SK-N-SH (cell line): ENCODE data around the gene SLCO3A1. TPM values are rescaled to one million over a fixed set of nuclear protein-coding genes. Genes with fewer than 3 reads are reported as not detected.

Experiments
- CTCF ChIA-PET: fragments of 300-600, 350-600 bp; formaldehyde crosslinking; extraction: SDS; loops from one replicate; lab custom pipeline; 2021; lab: Yijun Ruan, JAX
- POLR2A ChIA-PET: fragments of 350-600 bp; sonication (Branson Sonifier 250); formaldehyde crosslinking; extraction: SDS; loops from one replicate; lab custom pipeline; 2020; ENCODE audit warnings: antibody characterized with exemption, inconsistent platforms; lab: Yijun Ruan, JAX
- DNase-seq: peaks from one replicate; pipeline ENCODE4 v3.0.0; 2012
- H2AFZ ChIP-seq: fragments of 200-600 bp; sonication (generic); 2 replicates; pipeline ENCODE4 v1.8.1; 2016; ENCODE audit warnings: antibody characterized with exemption, mild to moderate bottlenecking, low read depth
- H3F3A ChIP-seq: fragments of 200-600 bp; sonication (generic); replicated peaks from 2 replicates; pipeline ENCODE3; 2016; ENCODE audit warnings: antibody characterized with exemption, mild to moderate bottlenecking; ENCODE audit not compliant: insufficient read depth
- H3K27ac ChIP-seq, 2 experiments: fragments of 200-500 bp in 1 of 2; fragments of 200-600 bp in 1 of 2; sonication (Bioruptor generic) in 1 of 2; sonication (generic), shearing (Covaris generic) in 1 of 2; 2 replicates each; pipeline versions ENCODE4 v1.5.1 to v1.6.1; 2014 to 2016; ENCODE audit warnings: low read depth in 2 of 2, inconsistent platforms in 1 of 2, low read length in 1 of 2, mild to moderate bottlenecking in 1 of 2, mixed read lengths in 1 of 2
- H3K27me3 ChIP-seq: fragments of 200-600 bp; sonication (generic), shearing (Covaris generic); 2 replicates; pipeline ENCODE4 v1.6.1; 2016; ENCODE audit warnings: mixed run types; ENCODE audit not compliant: insufficient read depth
- H3K36me3 ChIP-seq, 2 experiments: fragments of 200-500 bp in 1 of 2; fragments of 200-600 bp in 1 of 2; sonication (Bioruptor generic) in 1 of 2; sonication (generic) in 1 of 2; replicated peaks in 1 of 2; 2 replicates each; pipeline versions ENCODE3 to v1.5.1; 2014 to 2016; ENCODE audit warnings: low read length in 1 of 2, mild to moderate bottlenecking in 1 of 2; ENCODE audit not compliant: insufficient read depth in 2 of 2, control insufficient read depth in 1 of 2
- H3K4me1 ChIP-seq, 2 experiments: fragments of 200-500 bp in 1 of 2; fragments of 200-600 bp in 1 of 2; sonication (Bioruptor generic) in 1 of 2; sonication (generic), shearing (Covaris generic) in 1 of 2; 2 replicates each; pipeline versions ENCODE4 v1.5.1 to v1.6.1; 2014 to 2016; ENCODE audit warnings: low read depth in 1 of 2, low read length in 1 of 2, mixed run types in 1 of 2; ENCODE audit not compliant: insufficient read depth in 2 of 2, control insufficient read depth in 1 of 2
- H3K4me2 ChIP-seq: fragments of 200-600 bp; sonication (generic), shearing (Covaris generic); 2 replicates; pipeline ENCODE4 v1.6.1; 2017; ENCODE audit warnings: mixed run types
- H3K4me3 ChIP-seq, 2 experiments: fragments of 200-500 bp in 1 of 2; fragments of 200-600 bp in 1 of 2; sonication (Bioruptor generic) in 1 of 2; sonication (generic), shearing (Covaris generic) in 1 of 2; 2 replicates each; pipeline versions ENCODE4 v1.5.1 to v1.8.1; 2014 to 2016; ENCODE audit warnings: low read depth in 2 of 2, inconsistent platforms in 1 of 2, low read length in 1 of 2, mild to moderate bottlenecking in 1 of 2, mixed read lengths in 1 of 2, moderate library complexity in 1 of 2
- H3K79me2 ChIP-seq: fragments of 200-600 bp; sonication (generic); 2 replicates; pipeline ENCODE4 v1.8.1; 2017; ENCODE audit warnings: mild to moderate bottlenecking; ENCODE audit not compliant: insufficient read depth
- H3K9ac ChIP-seq: fragments of 200-600 bp; sonication (generic); 2 replicates; pipeline ENCODE4 v1.6.1; 2017; ENCODE audit warnings: mixed run types
- H3K9me2 ChIP-seq: fragments of 200-600 bp; sonication (generic); 2 replicates; pipeline ENCODE4 v1.6.1; 2017; ENCODE audit warnings: mixed run types
- H3K9me3 ChIP-seq: fragments of 200-600 bp; sonication (generic); 2 replicates; pipeline ENCODE4 v1.6.1; 2017; ENCODE audit warnings: mixed run types, mild to moderate bottlenecking, moderate library complexity
- H4K20me1 ChIP-seq: fragments of 200-600 bp; sonication (generic); 2 replicates; pipeline ENCODE4 v1.6.1; 2017; ENCODE audit warnings: mild to moderate bottlenecking, mixed run types; ENCODE audit not compliant: insufficient read depth
- EZH2phosphoT487 ChIP-seq: fragments of 200-600 bp; sonication (generic); IDR thresholded peaks from 2 replicates; pipeline ENCODE4 v1.6.1; 2017; ENCODE audit warnings: low read depth, mixed run types, mild to moderate bottlenecking, antibody characterized with exemption, moderate library complexity, borderline replicate concordance
- NRF1 ChIP-seq: IDR thresholded peaks from 2 replicates; pipeline ENCODE4 v1.6.1; 2012; ENCODE audit warnings: low read depth, mild to moderate bottlenecking, low read length
- POLR2AphosphoS5 ChIP-seq: IDR thresholded peaks from 2 replicates; pipeline ENCODE4 v1.6.1; 2012; ENCODE audit warnings: low read depth, low read length
- RCOR1 ChIP-seq: fragments of 150-350 bp; IDR thresholded peaks from 2 replicates; pipeline ENCODE4 v1.6.1; 2017; ENCODE audit warnings: antibody characterized with exemption, low read length
- REST ChIP-seq: IDR thresholded peaks from 2 replicates; pipeline ENCODE4 v1.6.1; 2012; ENCODE audit warnings: mild to moderate bottlenecking, low read depth, low read length, moderate library complexity
- TCF12 ChIP-seq: IDR thresholded peaks from 2 replicates; pipeline ENCODE4 v1.4.0; 2012
- WGBS: methylation state at CpG from one replicate; pipeline ENCODE4 v1.1.6; 2017; ENCODE audit warnings: low lambda C conversion rate; 5-methylcytosine and 5-hydroxymethylcytosine counted together
- polyA plus RNA-seq, 3 experiments: library from polyadenylated mRNA; depleted of rRNA; stranded (reverse); fragments of >200 nt; gene quantifications; 2 replicates each; pipeline ENCODE4 v1.2.3, GENCODE V29; 2012
- TF ChIP-seq, protein P1 (sequence below): fragments of 150-350 bp; IDR thresholded peaks from 2 replicates; pipeline ENCODE4 v1.6.1; 2016; ENCODE audit warnings: mild to moderate bottlenecking, low read depth, low read length

SLCO3A1 gene
- polyA plus RNA-seq, 1 of the 3 experiments (the other 2 are of a cell fraction) = 19.7 TPM

DNA sequence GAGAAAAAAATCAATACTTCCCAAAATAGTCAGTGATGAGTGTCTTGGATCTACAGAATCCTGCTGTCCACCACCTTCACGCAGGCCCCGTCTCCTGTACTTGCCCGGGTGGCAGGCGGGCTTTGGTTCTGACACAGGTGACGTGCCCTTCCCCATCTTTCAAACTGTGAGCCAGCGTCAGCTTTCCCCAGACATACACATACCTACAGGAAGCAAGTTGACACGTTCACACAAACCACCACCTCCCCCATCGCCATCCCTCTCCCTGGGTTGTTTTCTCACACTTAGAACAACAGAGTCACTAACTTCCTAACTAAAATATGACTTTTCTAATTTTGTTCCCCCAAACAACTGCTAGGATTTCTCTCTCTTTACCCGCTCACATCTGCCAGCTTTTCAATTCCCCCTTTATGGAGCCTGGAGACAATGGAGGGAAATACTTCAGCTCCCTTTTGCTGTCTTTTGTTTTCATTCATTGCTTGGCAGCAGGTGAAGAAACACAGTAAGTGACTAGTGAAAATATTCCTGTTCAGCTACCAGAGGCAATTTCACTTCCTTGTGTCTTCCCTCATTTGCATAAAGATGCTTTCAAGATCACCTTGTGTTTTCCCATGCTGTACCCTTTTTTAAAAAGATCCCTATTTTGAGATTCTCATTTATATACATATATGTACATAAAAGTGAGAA, 248.3 kb downstream of the SLCO3A1 start:
- Histone ChIP-seq H3K79me2 (no peaks in the 10 kb centered on the region), H3K4me2 (no peak overlapping the region), H4K20me1 (no peaks in the 10 kb centered on the region), H3K27me3 (no peaks in the 10 kb centered on the region), H3K9ac (no peak overlapping the region), H3K4me3 (no peak overlapping the region), H2AFZ (no peak overlapping the region), H3K36me3 (peaks cover 4% of the 10 kb centered on the region in 2 experiments), H3K4me1 (peaks cover 0 to 9% of the 10 kb centered on the region in 2 experiments; a peak in 1 of 4 replicates), H3F3A (no peaks in the 10 kb centered on the region), H3K9me3 (no peaks in the 10 kb centered on the region), H3K9me2 (no peaks in the 10 kb centered on the region), H3K27ac (no peak overlapping the region)
- ChIA-PET CTCF (interaction anchor here (0.7 to 8.6 kb wide), 4 partner anchors 11 to 614 kb away, joined by 3 to 67 read pairs (median 6); no protein-coding TSS in a partner anchor), POLR2A (no interaction called here)
- TF ChIP-seq, protein P1, sequence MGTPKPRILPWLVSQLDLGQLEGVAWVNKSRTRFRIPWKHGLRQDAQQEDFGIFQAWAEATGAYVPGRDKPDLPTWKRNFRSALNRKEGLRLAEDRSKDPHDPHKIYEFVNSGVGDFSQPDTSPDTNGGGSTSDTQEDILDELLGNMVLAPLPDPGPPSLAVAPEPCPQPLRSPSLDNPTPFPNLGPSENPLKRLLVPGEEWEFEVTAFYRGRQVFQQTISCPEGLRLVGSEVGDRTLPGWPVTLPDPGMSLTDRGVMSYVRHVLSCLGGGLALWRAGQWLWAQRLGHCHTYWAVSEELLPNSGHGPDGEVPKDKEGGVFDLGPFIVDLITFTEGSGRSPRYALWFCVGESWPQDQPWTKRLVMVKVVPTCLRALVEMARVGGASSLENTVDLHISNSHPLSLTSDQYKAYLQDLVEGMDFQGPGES = no peak
- TF ChIP-seq POLR2AphosphoS5 (no peak), NRF1 (no peak), EZH2phosphoT487 (no peak), TCF12 (no peak)
- 90% methylated on average over 9 of the region's 9 CpGs for WGBS
- DNase-seq = no peak

DNA sequence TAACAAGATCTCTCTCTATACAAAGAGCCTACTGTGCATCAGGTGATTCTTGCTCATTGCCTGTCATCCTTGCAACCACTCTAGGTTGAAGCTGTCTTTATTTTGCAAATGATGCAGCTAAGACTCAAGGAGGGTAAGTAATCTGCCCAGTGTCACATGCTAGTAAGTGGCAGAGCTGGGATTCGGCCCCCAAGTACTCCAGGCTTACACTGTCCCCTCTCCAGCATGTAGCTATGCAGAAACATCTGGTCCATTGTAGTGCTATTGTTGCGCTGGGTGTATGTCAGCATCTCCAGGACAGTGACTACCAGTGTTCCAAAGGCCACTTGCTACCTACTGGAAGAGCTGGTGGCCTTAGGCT, 248.9 kb downstream of the SLCO3A1 start:
- Histone ChIP-seq H3K9me2 (no peaks in the 10 kb centered on the region), H2AFZ (no peak overlapping the region), H3K9me3 (no peaks in the 10 kb centered on the region), H3K4me3 (no peak overlapping the region), H3K27ac (no peak overlapping the region), H4K20me1 (no peaks in the 10 kb centered on the region), H3K27me3 (no peaks in the 10 kb centered on the region), H3K4me1 (peaks cover 0 to 8% of the 10 kb centered on the region in 2 experiments; a peak in 1 of 4 replicates), H3K9ac (no peak overlapping the region), H3K36me3 (peaks cover 4% of the 10 kb centered on the region in 2 experiments), H3K79me2 (no peaks in the 10 kb centered on the region), H3F3A (no peaks in the 10 kb centered on the region), H3K4me2 (no peak overlapping the region)
- DNase-seq = no peak
- CTCF ChIA-PET = interaction anchor here (0.7 to 8.6 kb wide), 3 partner anchors 11 to 613 kb away, joined by 3 to 67 read pairs (median 7); no protein-coding TSS in a partner anchor
- TF ChIP-seq RCOR1 (no peak), REST (no peak)
- POLR2A ChIA-PET = no interaction called here
- 83% methylated on average over 1 of the region's 2 CpGs for WGBS
